ENCODE data around the gene CAPN5. TPM values are rescaled to one million over a fixed set of nuclear protein-coding genes. Genes with fewer than 3 reads are reported as not detected.

Gene CAPN5
- total and polyA plus RNA-seq, 10 of the 15 experiments (the other 5 are each of a cell fraction or from before 2014, with no cell fraction given) = 0.02 to 0.33 (median 0.07) TPM; not detected in 3

DNA sequence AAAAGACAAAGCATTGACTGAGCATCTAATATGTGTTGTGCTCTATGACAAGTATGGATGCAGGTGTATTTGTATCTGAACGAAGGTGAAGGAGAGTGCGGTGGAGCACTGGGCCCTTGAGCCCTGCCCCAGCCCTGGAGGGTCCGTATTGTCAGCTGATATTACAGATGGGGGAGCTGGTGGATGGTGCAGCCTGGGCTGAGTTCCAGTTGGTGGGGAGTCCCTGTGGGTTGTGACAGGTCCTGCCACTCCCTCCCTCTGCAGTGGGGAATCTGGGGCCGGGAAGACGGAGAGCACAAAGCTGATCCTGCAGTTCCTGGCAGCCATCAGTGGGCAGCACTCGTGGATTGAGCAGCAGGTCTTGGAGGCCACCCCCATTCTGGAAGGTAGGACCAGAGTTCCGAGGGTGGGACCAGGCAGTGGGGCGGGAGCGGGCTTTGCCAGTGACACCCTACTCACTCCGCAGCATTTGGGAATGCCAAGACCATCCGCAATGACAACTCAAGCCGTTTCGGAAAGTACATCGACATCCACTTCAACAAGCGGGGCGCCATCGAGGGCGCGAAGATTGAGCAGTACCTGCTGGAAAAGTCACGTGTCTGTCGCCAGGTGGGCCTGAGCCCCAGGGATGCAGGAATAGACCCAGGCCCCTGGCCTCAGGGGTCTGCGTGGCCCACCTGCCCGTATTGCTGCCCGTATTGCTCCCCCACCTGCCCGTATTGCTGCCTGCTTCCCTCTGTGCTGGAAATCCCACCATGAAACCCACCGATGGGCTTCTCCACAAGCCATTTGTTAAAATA, 89.8 kb downstream of the CAPN5 start:
- ChIA-PET SMC1A (ENCODE audit: uncharacterized antibody, unreplicated experiment) (interaction anchor here (0.5 kb wide), 1 partner anchor 862 kb away, joined by 3 read pairs; no protein-coding TSS in a partner anchor), CTCF (interaction anchor here (1.2 kb wide), 1 partner anchor 29 kb away, joined by 5 read pairs; no protein-coding TSS in a partner anchor), POLR2A (no interaction called here), RAD21 (ENCODE audit: unreplicated experiment) (no interaction called here)
- DNase-seq (ENCODE audit: low read depth, low spot score) (no peak), ATAC-seq (no peak), FAIRE-seq (no peak)
- no peaks in the 10 kb centered on the region for H3K79me2 ChIP-seq (ENCODE audit: control insufficient read depth, insufficient read depth, low read length)
- intact Hi-C loops (cut with micrococcal nuclease; ENCODE audit: unreplicated experiment) (no loop called here), in situ Hi-C loops (cut with MboI) (no loop called here)
- no peaks in the 10 kb centered on the region for H3K9me3 ChIP-seq (replicated peaks; ENCODE audit: control insufficient read depth, insufficient read depth, low read length)
- no peak overlapping the region for H3K27ac ChIP-seq (ENCODE audit: control insufficient read depth, insufficient read depth)
- no peaks in the 10 kb centered on the region for H4K20me1 ChIP-seq (ENCODE audit: control insufficient read depth, insufficient read depth)
- no peak overlapping the region for H3K4me2 ChIP-seq (ENCODE audit: control insufficient read depth, insufficient read depth)
- BruUV-seq (replicated peaks) = no TSS peak
- H2AFZ ChIP-seq (ENCODE audit: control insufficient read depth, low read depth, low read length) = no peak overlapping the region
- H3K36me3 ChIP-seq (ENCODE audit: control insufficient read depth in 2 of 2, insufficient read depth in 2 of 2, low read length in 1 of 2) = no peaks in the 10 kb centered on the region
- H3K4me1 ChIP-seq (ENCODE audit: control insufficient read depth, insufficient read depth, low read length) = no peaks in the 10 kb centered on the region; the same call in 1 of the 2 replicates
- peaks cover 0 to 2% of the 10 kb centered on the region in 2 experiments; a peak in 2 of 4 replicates for H3K27me3 ChIP-seq (replicated peaks in 1 of 2; ENCODE audit: control insufficient read depth in 2 of 2, insufficient read depth in 2 of 2, low read length in 1 of 2)
- no peak overlapping the region for H3K4me3 ChIP-seq
- H3K9ac ChIP-seq (ENCODE audit: control insufficient read depth, insufficient read depth, low read length) = no peak overlapping the region
- 52% methylated on average over 26 of the region's 26 CpGs for WGBS (ENCODE audit: insufficient coverage, insufficient replicate concordance, low lambda C conversion rate, missing lambda C conversion rate)
- TF ChIP-seq, protein P1, sequence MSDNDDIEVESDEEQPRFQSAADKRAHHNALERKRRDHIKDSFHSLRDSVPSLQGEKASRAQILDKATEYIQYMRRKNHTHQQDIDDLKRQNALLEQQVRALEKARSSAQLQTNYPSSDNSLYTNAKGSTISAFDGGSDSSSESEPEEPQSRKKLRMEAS (IDR thresholded peaks at IDR 0.05; ENCODE audit: low read depth, low read length) = no peak
- TF ChIP-seq CBX3 (IDR thresholded peaks at IDR 0.05; ENCODE audit: borderline replicate concordance, low read depth) = no peak
- TF ChIP-seq BHLHE40 (IDR thresholded peaks at IDR 0.05; ENCODE audit: borderline replicate concordance in 1 of 2, low read depth in 2 of 2, low read length in 1 of 2) = no peak
- TF ChIP-seq, protein P2, sequence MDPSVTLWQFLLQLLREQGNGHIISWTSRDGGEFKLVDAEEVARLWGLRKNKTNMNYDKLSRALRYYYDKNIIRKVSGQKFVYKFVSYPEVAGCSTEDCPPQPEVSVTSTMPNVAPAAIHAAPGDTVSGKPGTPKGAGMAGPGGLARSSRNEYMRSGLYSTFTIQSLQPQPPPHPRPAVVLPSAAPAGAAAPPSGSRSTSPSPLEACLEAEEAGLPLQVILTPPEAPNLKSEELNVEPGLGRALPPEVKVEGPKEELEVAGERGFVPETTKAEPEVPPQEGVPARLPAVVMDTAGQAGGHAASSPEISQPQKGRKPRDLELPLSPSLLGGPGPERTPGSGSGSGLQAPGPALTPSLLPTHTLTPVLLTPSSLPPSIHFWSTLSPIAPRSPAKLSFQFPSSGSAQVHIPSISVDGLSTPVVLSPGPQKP (IDR thresholded peaks at IDR 0.05; ENCODE audit: low read depth, low read length) = no peak
- TF ChIP-seq HDGF (IDR thresholded peaks at IDR 0.05) = no peak
- no peak for TF ChIP-seq DPF2 (IDR thresholded peaks at IDR 0.05)
- TF ChIP-seq, protein P3, sequence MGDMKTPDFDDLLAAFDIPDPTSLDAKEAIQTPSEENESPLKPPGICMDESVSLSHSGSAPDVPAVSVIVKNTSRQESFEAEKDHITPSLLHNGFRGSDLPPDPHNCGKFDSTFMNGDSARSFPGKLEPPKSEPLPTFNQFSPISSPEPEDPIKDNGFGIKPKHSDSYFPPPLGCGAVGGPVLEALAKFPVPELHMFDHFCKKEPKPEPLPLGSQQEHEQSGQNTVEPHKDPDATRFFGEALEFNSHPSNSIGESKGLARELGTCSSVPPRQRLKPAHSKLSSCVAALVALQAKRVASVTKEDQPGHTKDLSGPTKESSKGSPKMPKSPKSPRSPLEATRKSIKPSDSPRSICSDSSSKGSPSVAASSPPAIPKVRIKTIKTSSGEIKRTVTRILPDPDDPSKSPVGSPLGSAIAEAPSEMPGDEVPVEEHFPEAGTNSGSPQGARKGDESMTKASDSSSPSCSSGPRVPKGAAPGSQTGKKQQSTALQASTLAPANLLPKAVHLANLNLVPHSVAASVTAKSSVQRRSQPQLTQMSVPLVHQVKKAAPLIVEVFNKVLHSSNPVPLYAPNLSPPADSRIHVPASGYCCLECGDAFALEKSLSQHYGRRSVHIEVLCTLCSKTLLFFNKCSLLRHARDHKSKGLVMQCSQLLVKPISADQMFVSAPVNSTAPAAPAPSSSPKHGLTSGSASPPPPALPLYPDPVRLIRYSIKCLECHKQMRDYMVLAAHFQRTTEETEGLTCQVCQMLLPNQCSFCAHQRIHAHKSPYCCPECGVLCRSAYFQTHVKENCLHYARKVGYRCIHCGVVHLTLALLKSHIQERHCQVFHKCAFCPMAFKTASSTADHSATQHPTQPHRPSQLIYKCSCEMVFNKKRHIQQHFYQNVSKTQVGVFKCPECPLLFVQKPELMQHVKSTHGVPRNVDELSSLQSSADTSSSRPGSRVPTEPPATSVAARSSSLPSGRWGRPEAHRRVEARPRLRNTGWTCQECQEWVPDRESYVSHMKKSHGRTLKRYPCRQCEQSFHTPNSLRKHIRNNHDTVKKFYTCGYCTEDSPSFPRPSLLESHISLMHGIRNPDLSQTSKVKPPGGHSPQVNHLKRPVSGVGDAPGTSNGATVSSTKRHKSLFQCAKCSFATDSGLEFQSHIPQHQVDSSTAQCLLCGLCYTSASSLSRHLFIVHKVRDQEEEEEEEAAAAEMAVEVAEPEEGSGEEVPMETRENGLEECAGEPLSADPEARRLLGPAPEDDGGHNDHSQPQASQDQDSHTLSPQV (IDR thresholded peaks at IDR 0.05) = no peak
- TF ChIP-seq RELA (IDR thresholded peaks at IDR 0.05; ENCODE audit: borderline replicate concordance, partially characterized antibody) = no peak
- TF ChIP-seq GATAD2B (conservative IDR thresholded peaks at IDR 0.05; ENCODE audit: low read depth) = no peak
- TF ChIP-seq CREM (IDR thresholded peaks at IDR 0.05; ENCODE audit: low read depth) = no peak
- no peak for TF ChIP-seq SUZ12 (IDR thresholded peaks at IDR 0.05; ENCODE audit: unreplicated experiment)
- TF ChIP-seq, protein P4, sequence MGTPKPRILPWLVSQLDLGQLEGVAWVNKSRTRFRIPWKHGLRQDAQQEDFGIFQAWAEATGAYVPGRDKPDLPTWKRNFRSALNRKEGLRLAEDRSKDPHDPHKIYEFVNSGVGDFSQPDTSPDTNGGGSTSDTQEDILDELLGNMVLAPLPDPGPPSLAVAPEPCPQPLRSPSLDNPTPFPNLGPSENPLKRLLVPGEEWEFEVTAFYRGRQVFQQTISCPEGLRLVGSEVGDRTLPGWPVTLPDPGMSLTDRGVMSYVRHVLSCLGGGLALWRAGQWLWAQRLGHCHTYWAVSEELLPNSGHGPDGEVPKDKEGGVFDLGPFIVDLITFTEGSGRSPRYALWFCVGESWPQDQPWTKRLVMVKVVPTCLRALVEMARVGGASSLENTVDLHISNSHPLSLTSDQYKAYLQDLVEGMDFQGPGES (IDR thresholded peaks at IDR 0.05) = no peak
- TF ChIP-seq TCF7 (IDR thresholded peaks at IDR 0.05; ENCODE audit: borderline replicate concordance) = no peak
- TF ChIP-seq, protein P5, sequence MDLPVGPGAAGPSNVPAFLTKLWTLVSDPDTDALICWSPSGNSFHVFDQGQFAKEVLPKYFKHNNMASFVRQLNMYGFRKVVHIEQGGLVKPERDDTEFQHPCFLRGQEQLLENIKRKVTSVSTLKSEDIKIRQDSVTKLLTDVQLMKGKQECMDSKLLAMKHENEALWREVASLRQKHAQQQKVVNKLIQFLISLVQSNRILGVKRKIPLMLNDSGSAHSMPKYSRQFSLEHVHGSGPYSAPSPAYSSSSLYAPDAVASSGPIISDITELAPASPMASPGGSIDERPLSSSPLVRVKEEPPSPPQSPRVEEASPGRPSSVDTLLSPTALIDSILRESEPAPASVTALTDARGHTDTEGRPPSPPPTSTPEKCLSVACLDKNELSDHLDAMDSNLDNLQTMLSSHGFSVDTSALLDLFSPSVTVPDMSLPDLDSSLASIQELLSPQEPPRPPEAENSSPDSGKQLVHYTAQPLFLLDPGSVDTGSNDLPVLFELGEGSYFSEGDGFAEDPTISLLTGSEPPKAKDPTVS (IDR thresholded peaks at IDR 0.05; ENCODE audit: low read depth, low read length) = no peak
- TF ChIP-seq PML (IDR thresholded peaks at IDR 0.05; ENCODE audit: low read length) = no peak
